PC-3 (cell line): ENCODE measurements around the gene LYZL1. TPM values are rescaled to one million over a fixed set of nuclear protein-coding genes. Genes with fewer than 3 reads are reported as not detected.

Experiments
- ATAC-seq: fragments of 200-7000 bp; cut with Tn5 transposase; 2 replicates; pipeline ENCODE4 v1.9.1; 2020; ENCODE audit warnings: mild to moderate bottlenecking, moderate library complexity
- BruUV-seq: library from RNA; stranded (reverse); fragments of 400-500 nt; replicated peaks from 2 replicates; lab custom pipeline; 2021; lab: Mats Ljungman, UMichigan
- CTCF ChIA-PET: fragments of 300-600 bp; sonication (Branson Sonifier 250); formaldehyde crosslinking; loops from one replicate; lab custom pipeline; 2022; ENCODE audit warnings: antibody characterized with exemption; lab: Charles Lee
- POLR2A ChIA-PET: fragments of 300-600 bp; sonication (Branson Sonifier 250); formaldehyde crosslinking; loops from one replicate; lab custom pipeline; 2022; ENCODE audit warnings: antibody characterized with exemption; ENCODE audit not compliant: unreplicated experiment; lab: Charles Lee
- DNase-seq: peaks from one replicate; pipeline ENCODE4 v3.0.0-alpha.2; 2015
- H2AFZ ChIP-seq: fragments of 300-600 bp; sonication (generic); 2 replicates; pipeline ENCODE4 v1.6.0; 2016; ENCODE audit warnings: antibody characterized with exemption, low read length
- H3F3A ChIP-seq: fragments of 300-600 bp; sonication (generic); one replicate; pipeline ENCODE4 v1.6.0; 2017; ENCODE audit warnings: antibody characterized with exemption, low read length, control low read depth, mild to moderate bottlenecking; ENCODE audit not compliant: unreplicated experiment
- H3K27ac ChIP-seq: fragments of 300-600 bp; sonication (generic); 2 replicates; pipeline ENCODE4 v1.5.1; 2016; ENCODE audit warnings: mild to moderate bottlenecking, low read length
- H3K27me3 ChIP-seq: fragments of 300-600 bp; sonication (generic); 2 replicates; pipeline ENCODE4 v1.6.1; 2016; ENCODE audit warnings: low read length, mixed read lengths
- H3K36me3 ChIP-seq: fragments of 300-600 bp; sonication (generic); 2 replicates; pipeline ENCODE4 v1.6.1; 2016; ENCODE audit warnings: low read depth, mixed run types, low read length, mixed read lengths
- H3K4me1 ChIP-seq: fragments of 300-600 bp; sonication (generic); 2 replicates; pipeline ENCODE4 v1.5.1; 2016; ENCODE audit warnings: low read length; ENCODE audit not compliant: insufficient read depth
- H3K4me2 ChIP-seq: fragments of 300-600 bp; sonication (generic); 2 replicates; pipeline ENCODE4 v1.6.0; 2016; ENCODE audit warnings: low read length
- H3K4me3 ChIP-seq: fragments of 300-600 bp; sonication (generic); 2 replicates; pipeline ENCODE4 v1.5.1; 2016; ENCODE audit warnings: mild to moderate bottlenecking, low read length, mixed read lengths
- H3K79me2 ChIP-seq: fragments of 300-600 bp; sonication (generic); 2 replicates; pipeline ENCODE4 v1.6.1; 2017; ENCODE audit warnings: low read length, mixed read lengths
- H3K9ac ChIP-seq: fragments of 300-600 bp; sonication (generic); 2 replicates; pipeline ENCODE4 v1.6.0; 2016; ENCODE audit warnings: mild to moderate bottlenecking, low read length
- H3K9me2 ChIP-seq: fragments of 300-600 bp; sonication (generic); replicated peaks from 2 replicates; pipeline ENCODE4 v1.6.1; 2016; ENCODE audit warnings: mixed run types, low read length, mixed read lengths
- H3K9me3 ChIP-seq: fragments of 300-600 bp; sonication (generic); 2 replicates; pipeline ENCODE4 v1.6.1; 2016; ENCODE audit warnings: low read length, mixed read lengths
- H4K20me1 ChIP-seq: fragments of 300-600 bp; sonication (generic); 2 replicates; pipeline ENCODE4 v1.6.1; 2016; ENCODE audit warnings: low read length, mixed read lengths
- EZH2 ChIP-seq: fragments of 300-600 bp; sonication (generic); IDR thresholded peaks from one replicate; pipeline ENCODE4 v1.6.1; 2017; ENCODE audit warnings: antibody characterized with exemption, mild to moderate bottlenecking, low read length; ENCODE audit not compliant: unreplicated experiment
- EZH2phosphoT487 ChIP-seq: fragments of 300-600 bp; sonication (generic); IDR thresholded peaks from 2 replicates; pipeline ENCODE4 v1.6.1; 2018; ENCODE audit warnings: mild to moderate bottlenecking, antibody characterized with exemption, low read length, borderline replicate concordance
- intact Hi-C: fragments of 100-400 bp; cut with micrococcal nuclease; formaldehyde crosslinking; loops from 2 replicates; pipeline ENCODE4 v1.9.0; 2023
- total RNA-seq: library from RNA; depleted of rRNA; stranded (reverse); fragments of >200 nt; gene quantifications from 2 replicates; pipeline ENCODE4 v1.2.3, GENCODE V29; 2014
- TF ChIP-seq, protein P1 (sequence below): fragments of 300-600 bp; sonication (generic); conservative IDR thresholded peaks from 2 replicates; pipeline ENCODE4 v1.5.1; 2017; ENCODE audit warnings: antibody characterized with exemption, low read depth, mild to moderate bottlenecking, low read length

LYZL1 gene
- total RNA-seq, 1 experiment from 2014 or later, result not detected

DNA sequence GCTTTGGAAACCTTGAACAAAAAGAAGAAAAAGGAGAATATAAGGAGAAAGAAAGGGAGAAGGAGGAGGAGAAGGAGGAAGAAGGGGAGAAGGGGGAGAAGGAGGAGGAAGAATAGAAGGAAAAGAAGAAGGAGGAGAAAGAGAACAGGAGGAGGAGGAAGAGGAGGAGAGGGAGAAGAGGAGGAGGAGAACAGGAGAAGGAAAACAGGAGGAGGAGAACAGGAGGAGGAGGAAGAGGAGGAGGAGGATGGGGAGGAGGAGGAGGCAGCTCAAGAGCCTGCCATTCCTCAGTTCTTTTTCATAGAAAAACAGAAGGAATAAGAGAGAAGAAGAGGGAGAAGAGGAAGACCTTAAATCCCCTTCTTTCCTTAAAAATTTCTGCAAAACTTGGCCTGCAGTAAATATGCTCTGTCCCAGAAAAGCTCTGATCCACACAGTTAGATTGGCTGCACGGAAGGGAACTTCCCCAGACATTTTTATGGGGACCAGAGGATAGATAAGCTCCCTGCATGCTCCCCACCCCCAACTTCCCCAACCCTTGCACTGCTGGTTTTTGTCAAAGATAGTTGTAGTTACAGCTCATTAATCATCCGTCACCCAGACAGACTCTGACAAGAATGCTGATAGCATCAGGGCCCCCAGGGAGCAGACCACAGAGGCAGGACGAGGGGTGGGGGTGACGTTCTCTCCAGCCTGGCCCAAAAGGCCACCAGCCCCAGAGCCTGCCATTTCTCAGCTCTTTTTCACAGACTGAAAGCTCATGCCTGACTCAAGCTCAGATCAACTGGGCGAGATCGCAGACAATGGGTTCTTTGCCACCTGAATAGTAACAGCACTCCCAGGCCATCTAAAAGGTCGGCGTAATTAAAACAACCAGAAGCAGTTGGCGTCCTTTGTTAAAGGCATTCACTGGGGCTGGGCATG is 34.5 kb upstream of the LYZL1 start:
- H4K20me1 ChIP-seq, result no peaks in the 10 kb centered on the region
- H3F3A ChIP-seq, result no peaks in the 10 kb centered on the region
- TF ChIP-seq, protein P1, sequence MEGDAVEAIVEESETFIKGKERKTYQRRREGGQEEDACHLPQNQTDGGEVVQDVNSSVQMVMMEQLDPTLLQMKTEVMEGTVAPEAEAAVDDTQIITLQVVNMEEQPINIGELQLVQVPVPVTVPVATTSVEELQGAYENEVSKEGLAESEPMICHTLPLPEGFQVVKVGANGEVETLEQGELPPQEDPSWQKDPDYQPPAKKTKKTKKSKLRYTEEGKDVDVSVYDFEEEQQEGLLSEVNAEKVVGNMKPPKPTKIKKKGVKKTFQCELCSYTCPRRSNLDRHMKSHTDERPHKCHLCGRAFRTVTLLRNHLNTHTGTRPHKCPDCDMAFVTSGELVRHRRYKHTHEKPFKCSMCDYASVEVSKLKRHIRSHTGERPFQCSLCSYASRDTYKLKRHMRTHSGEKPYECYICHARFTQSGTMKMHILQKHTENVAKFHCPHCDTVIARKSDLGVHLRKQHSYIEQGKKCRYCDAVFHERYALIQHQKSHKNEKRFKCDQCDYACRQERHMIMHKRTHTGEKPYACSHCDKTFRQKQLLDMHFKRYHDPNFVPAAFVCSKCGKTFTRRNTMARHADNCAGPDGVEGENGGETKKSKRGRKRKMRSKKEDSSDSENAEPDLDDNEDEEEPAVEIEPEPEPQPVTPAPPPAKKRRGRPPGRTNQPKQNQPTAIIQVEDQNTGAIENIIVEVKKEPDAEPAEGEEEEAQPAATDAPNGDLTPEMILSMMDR, result no peak
- no peak for TF ChIP-seq EZH2
- no peak for TF ChIP-seq EZH2phosphoT487
- H3K79me2 ChIP-seq, result no peaks in the 10 kb centered on the region
- CTCF ChIA-PET, result no interaction called here
- no peaks in the 10 kb centered on the region for H3K36me3 ChIP-seq
- H3K27ac ChIP-seq, result no peak overlapping the region
- no peak overlapping the region for H3K4me3 ChIP-seq
- H3K4me2 ChIP-seq, result no peak overlapping the region
- H3K4me1 ChIP-seq, result peaks cover 22% of the 10 kb centered on the region
- no TSS peak for BruUV-seq
- H3K9ac ChIP-seq, result no peak overlapping the region
- DNase-seq (no peak), ATAC-seq (no peak)
- H3K27me3 ChIP-seq, result peaks cover 11% of the 10 kb centered on the region; the same call in 1 of the 2 replicates
- H3K9me3 ChIP-seq, result no peaks in the 10 kb centered on the region
- intact Hi-C loops, result no loop called here
- H3K9me2 ChIP-seq, result no peaks in the 10 kb centered on the region
- POLR2A ChIA-PET, result interaction anchor here (0.7 kb wide), 1 partner anchor 98 kb away, joined by 8 read pairs; no protein-coding TSS in a partner anchor
- no peak overlapping the region for H2AFZ ChIP-seq

DNA sequence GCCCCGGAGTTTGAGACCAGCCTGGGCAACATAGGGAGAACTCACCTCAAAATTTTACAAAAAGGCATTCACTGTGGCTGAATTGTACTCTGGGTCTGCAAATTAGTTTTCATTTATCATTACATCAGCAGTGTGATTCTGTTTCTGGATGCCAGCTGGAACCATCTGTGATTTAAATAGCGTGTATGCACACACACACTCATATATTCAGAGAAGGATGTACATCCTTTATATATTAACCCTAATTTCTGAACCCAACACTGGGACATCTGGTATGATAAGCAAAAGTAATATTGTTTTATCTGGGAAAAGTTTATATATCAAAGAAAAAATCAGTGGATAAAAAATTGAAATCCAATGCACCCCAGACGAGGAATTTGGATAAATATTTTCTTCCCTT is 33.8 kb upstream of the LYZL1 start:
- Histone ChIP-seq H2AFZ (no peak overlapping the region), H3K9ac (no peak overlapping the region), H3K4me1 (peaks cover 22% of the 10 kb centered on the region), H3K36me3 (no peaks in the 10 kb centered on the region), H3K9me3 (no peaks in the 10 kb centered on the region), H3K79me2 (no peaks in the 10 kb centered on the region), H3K9me2 (no peaks in the 10 kb centered on the region), H4K20me1 (no peaks in the 10 kb centered on the region), H3K27ac (no peak overlapping the region), H3F3A (no peaks in the 10 kb centered on the region), H3K27me3 (peaks cover 11% of the 10 kb centered on the region; the same call in 1 of the 2 replicates), H3K4me2 (no peak overlapping the region), H3K4me3 (no peak overlapping the region)
- DNase-seq (no peak), ATAC-seq (no peak)
- intact Hi-C loops, result no loop called here
- ChIA-PET CTCF (no interaction called here), POLR2A (no interaction called here)
- BruUV-seq, result no TSS peak
- TF ChIP-seq, protein P1, result no peak
- TF ChIP-seq EZH2phosphoT487 (no peak), EZH2 (no peak)

DNA sequence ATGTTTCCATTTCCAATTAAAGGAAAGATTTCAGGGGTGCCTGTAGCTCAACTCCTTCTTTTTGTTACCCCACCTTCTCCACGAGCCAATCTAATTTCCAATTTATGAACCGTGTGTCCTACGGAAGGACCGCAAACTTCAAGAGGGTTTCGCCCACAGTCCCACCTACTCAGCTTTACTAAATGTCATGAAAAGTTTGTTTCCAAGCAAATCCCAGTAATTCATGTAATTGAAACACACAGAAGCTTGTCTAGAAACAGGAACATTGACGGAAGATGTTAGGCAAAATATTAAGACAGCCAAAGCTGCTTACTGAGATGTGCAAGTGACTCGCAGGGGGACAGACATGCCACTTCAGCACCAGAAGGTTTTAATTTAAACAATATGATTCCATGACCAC is 32.9 kb upstream of the LYZL1 start:
- H3K4me2 ChIP-seq, result no peak overlapping the region
- H3F3A ChIP-seq, result no peaks in the 10 kb centered on the region
- no peaks in the 10 kb centered on the region for H3K9me3 ChIP-seq
- BruUV-seq, result no TSS peak
- no peak for DNase-seq
- H3K27ac ChIP-seq, result no peak overlapping the region
- peaks cover 11% of the 10 kb centered on the region; the same call in 1 of the 2 replicates for H3K27me3 ChIP-seq
- H3K9me2 ChIP-seq, result no peaks in the 10 kb centered on the region
- ChIA-PET POLR2A (no interaction called here), CTCF (no interaction called here)
- intact Hi-C loops, result loop anchor here (2.0 kb wide), 1 partner anchor 21 kb away; no protein-coding TSS in a partner anchor
- no peak overlapping the region for H3K4me3 ChIP-seq
- no peak overlapping the region for H2AFZ ChIP-seq
- H3K36me3 ChIP-seq, result no peaks in the 10 kb centered on the region
- H4K20me1 ChIP-seq, result no peaks in the 10 kb centered on the region
- no peaks in the 10 kb centered on the region for H3K79me2 ChIP-seq
- H3K9ac ChIP-seq, result no peak overlapping the region
- H3K4me1 ChIP-seq, result peaks cover 22% of the 10 kb centered on the region
- TF ChIP-seq, protein P1, result no peak
- TF ChIP-seq EZH2phosphoT487 (no peak), EZH2 (no peak)
- no peak for ATAC-seq
